NCI-H1694 (cell line): Measurements from ENCODE around the gene S100A10.
A peak's percentile ranks its signal among the peaks of the same experiment; 100 is the strongest.

Experiments
- DNase-seq: peaks from one replicate; lab custom pipeline; 2025; lab: John Stamatoyannopoulos, UW

Gene S100A10

GRCh38 chr1:151964510-151964909 lies 29.1 kb downstream of the S100A10 start:
- DNase-seq: no peak

- no peak for DNase-seq
Observed at GRCh38 chr1:151963288-151963687, 30.4 kb downstream of the S100A10 start.

GRCh38 chr1:151961833-151962232 lies 31.8 kb downstream of the S100A10 start:
- DNase-seq: no peak

- no peak for DNase-seq
Observed at GRCh38 chr1:151960780-151961513, 32.7 kb downstream of the S100A10 start.

- DNase-seq: no peak
Observed at GRCh38 chr1:151958959-151959358, 34.7 kb downstream of the S100A10 start.

GRCh38 chr1:151956957-151957497 lies 36.6 kb downstream of the S100A10 start:
- no peak for DNase-seq

- DNase-seq: no peak
Observed at GRCh38 chr1:151953409-151954094, 40.1 kb downstream of the S100A10 start.

- no peak for DNase-seq
Observed at GRCh38 chr1:151952811-151953210, 40.8 kb downstream of the S100A10 start.

GRCh38 chr1:151949371-151950193 lies 44.1 kb downstream of the S100A10 start:
- DNase-seq: no peak

GRCh38 chr1:151948506-151948905 lies 45.2 kb downstream of the S100A10 start:
- DNase-seq: no peak

GRCh38 chr1:151947140-151947539 lies 46.5 kb downstream of the S100A10 start:
- no peak for DNase-seq

- DNase-seq: peak; percentile 18
Observed at GRCh38 chr1:151945725-151946722, 47.6 kb downstream of the S100A10 start.

GRCh38 chr1:151944857-151945575 lies 48.6 kb downstream of the S100A10 start:
- DNase-seq: no peak

GRCh38 chr1:151944126-151944856 lies 49.4 kb downstream of the S100A10 start:
- DNase-seq: no peak

- DNase-seq: no peak
Observed at GRCh38 chr1:151943591-151943990, 50.1 kb downstream of the S100A10 start.

- no peak for DNase-seq
Observed at GRCh38 chr1:151942882-151943281, 50.8 kb downstream of the S100A10 start.

GRCh38 chr1:151940541-151940940 lies 53.1 kb downstream of the S100A10 start:
- no peak for DNase-seq

- DNase-seq: no peak
Observed at GRCh38 chr1:151939779-151940178, 53.9 kb downstream of the S100A10 start.

GRCh38 chr1:151939141-151939540 lies 54.5 kb downstream of the S100A10 start:
- DNase-seq: no peak

GRCh38 chr1:151936653-151937052 lies 57.0 kb downstream of the S100A10 start:
- DNase-seq: no peak
